SK-N-SH (cell line): ENCODE data around the gene KRT73. TPM values are rescaled to one million over a fixed set of nuclear protein-coding genes. Genes with fewer than 3 reads are reported as not detected.

Experiments used
- CTCF ChIA-PET: fragments of 300-600, 350-600 bp; formaldehyde crosslinking; extraction: SDS; loops from one replicate; lab custom pipeline; 2021; lab: Yijun Ruan, JAX
- POLR2A ChIA-PET: fragments of 350-600 bp; sonication (Branson Sonifier 250); formaldehyde crosslinking; extraction: SDS; loops from one replicate; lab custom pipeline; 2020; ENCODE audit warnings: antibody characterized with exemption, inconsistent platforms; lab: Yijun Ruan, JAX
- DNase-seq: peaks from one replicate; pipeline ENCODE4 v3.0.0; 2012
- H2AFZ ChIP-seq: fragments of 200-600 bp; sonication (generic); 2 replicates; pipeline ENCODE4 v1.8.1; 2016; ENCODE audit warnings: antibody characterized with exemption, mild to moderate bottlenecking, low read depth
- H3F3A ChIP-seq: fragments of 200-600 bp; sonication (generic); replicated peaks from 2 replicates; pipeline ENCODE3; 2016; ENCODE audit warnings: antibody characterized with exemption, mild to moderate bottlenecking; ENCODE audit not compliant: insufficient read depth
- H3K27ac ChIP-seq, 2 experiments: fragments of 200-500 bp in 1 of 2; fragments of 200-600 bp in 1 of 2; sonication (Bioruptor generic) in 1 of 2; sonication (generic), shearing (Covaris generic) in 1 of 2; 2 replicates each; pipeline versions ENCODE4 v1.5.1 to v1.6.1; 2014 to 2016; ENCODE audit warnings: low read depth in 2 of 2, inconsistent platforms in 1 of 2, low read length in 1 of 2, mild to moderate bottlenecking in 1 of 2, mixed read lengths in 1 of 2
- H3K27me3 ChIP-seq: fragments of 200-600 bp; sonication (generic), shearing (Covaris generic); 2 replicates; pipeline ENCODE4 v1.6.1; 2016; ENCODE audit warnings: mixed run types; ENCODE audit not compliant: insufficient read depth
- H3K36me3 ChIP-seq, 2 experiments: fragments of 200-500 bp in 1 of 2; fragments of 200-600 bp in 1 of 2; sonication (Bioruptor generic) in 1 of 2; sonication (generic) in 1 of 2; replicated peaks in 1 of 2; 2 replicates each; pipeline versions ENCODE3 to v1.5.1; 2014 to 2016; ENCODE audit warnings: low read length in 1 of 2, mild to moderate bottlenecking in 1 of 2; ENCODE audit not compliant: insufficient read depth in 2 of 2, control insufficient read depth in 1 of 2
- H3K4me1 ChIP-seq, 2 experiments: fragments of 200-500 bp in 1 of 2; fragments of 200-600 bp in 1 of 2; sonication (Bioruptor generic) in 1 of 2; sonication (generic), shearing (Covaris generic) in 1 of 2; 2 replicates each; pipeline versions ENCODE4 v1.5.1 to v1.6.1; 2014 to 2016; ENCODE audit warnings: low read depth in 1 of 2, low read length in 1 of 2, mixed run types in 1 of 2; ENCODE audit not compliant: insufficient read depth in 2 of 2, control insufficient read depth in 1 of 2
- H3K4me2 ChIP-seq: fragments of 200-600 bp; sonication (generic), shearing (Covaris generic); 2 replicates; pipeline ENCODE4 v1.6.1; 2017; ENCODE audit warnings: mixed run types
- H3K4me3 ChIP-seq, 2 experiments: fragments of 200-500 bp in 1 of 2; fragments of 200-600 bp in 1 of 2; sonication (Bioruptor generic) in 1 of 2; sonication (generic), shearing (Covaris generic) in 1 of 2; 2 replicates each; pipeline versions ENCODE4 v1.5.1 to v1.8.1; 2014 to 2016; ENCODE audit warnings: low read depth in 2 of 2, inconsistent platforms in 1 of 2, low read length in 1 of 2, mild to moderate bottlenecking in 1 of 2, mixed read lengths in 1 of 2, moderate library complexity in 1 of 2
- H3K79me2 ChIP-seq: fragments of 200-600 bp; sonication (generic); 2 replicates; pipeline ENCODE4 v1.8.1; 2017; ENCODE audit warnings: mild to moderate bottlenecking; ENCODE audit not compliant: insufficient read depth
- H3K9ac ChIP-seq: fragments of 200-600 bp; sonication (generic); 2 replicates; pipeline ENCODE4 v1.6.1; 2017; ENCODE audit warnings: mixed run types
- H3K9me2 ChIP-seq: fragments of 200-600 bp; sonication (generic); 2 replicates; pipeline ENCODE4 v1.6.1; 2017; ENCODE audit warnings: mixed run types
- H3K9me3 ChIP-seq: fragments of 200-600 bp; sonication (generic); 2 replicates; pipeline ENCODE4 v1.6.1; 2017; ENCODE audit warnings: mixed run types, mild to moderate bottlenecking, moderate library complexity
- H4K20me1 ChIP-seq: fragments of 200-600 bp; sonication (generic); 2 replicates; pipeline ENCODE4 v1.6.1; 2017; ENCODE audit warnings: mild to moderate bottlenecking, mixed run types; ENCODE audit not compliant: insufficient read depth
- CHD2 ChIP-seq: fragments of 150-350 bp; IDR thresholded peaks from 2 replicates; pipeline ENCODE4 v1.6.1; 2018; ENCODE audit warnings: low read length; ENCODE audit not compliant: partially characterized antibody
- FOSL2 ChIP-seq: IDR thresholded peaks from 2 replicates; pipeline ENCODE4 v1.4.0; 2012; ENCODE audit warnings: low read depth, mild to moderate bottlenecking, moderate library complexity, borderline replicate concordance
- GABPA ChIP-seq: IDR thresholded peaks from 2 replicates; pipeline ENCODE4 v1.4.0; 2012; ENCODE audit warnings: low read depth, mild to moderate bottlenecking
- JUND ChIP-seq: IDR thresholded peaks from 2 replicates; pipeline ENCODE4 v1.4.0; 2012
- MAX ChIP-seq: IDR thresholded peaks from 2 replicates; pipeline ENCODE4 v1.4.0; 2012; ENCODE audit warnings: low read depth
- MXI1 ChIP-seq: IDR thresholded peaks from 2 replicates; pipeline ENCODE4 v1.6.1; 2012; ENCODE audit warnings: mild to moderate bottlenecking, low read depth, low read length, improper control_type of control experiment
- POLR2AphosphoS5 ChIP-seq: IDR thresholded peaks from 2 replicates; pipeline ENCODE4 v1.6.1; 2012; ENCODE audit warnings: low read depth, low read length
- RAD21 ChIP-seq: IDR thresholded peaks from 2 replicates; pipeline ENCODE4 v1.6.1; 2012; ENCODE audit warnings: mild to moderate bottlenecking, low read length
- RFX5 ChIP-seq: IDR thresholded peaks from 2 replicates; pipeline ENCODE4 v1.6.1; 2012; ENCODE audit warnings: mild to moderate bottlenecking, improper control_type of control experiment, low read length
- RXRA ChIP-seq: IDR thresholded peaks from 2 replicates; pipeline ENCODE4 v1.4.0; 2012; ENCODE audit warnings: low read depth, mild to moderate bottlenecking, borderline replicate concordance
- SIN3A ChIP-seq: IDR thresholded peaks from 2 replicates; pipeline ENCODE4 v1.6.1; 2012; ENCODE audit warnings: low read depth, mild to moderate bottlenecking, low read length, moderate library complexity, borderline replicate concordance
- SMC3 ChIP-seq: IDR thresholded peaks from 2 replicates; pipeline ENCODE4 v1.6.1; 2012; ENCODE audit warnings: low read depth, low read length, improper control_type of control experiment
- TCF12 ChIP-seq: IDR thresholded peaks from 2 replicates; pipeline ENCODE4 v1.4.0; 2012
- WGBS: methylation state at CpG from one replicate; pipeline ENCODE4 v1.1.6; 2017; ENCODE audit warnings: low lambda C conversion rate; 5-methylcytosine and 5-hydroxymethylcytosine counted together
- polyA plus RNA-seq, 3 experiments: library from polyadenylated mRNA; depleted of rRNA; stranded (reverse); fragments of >200 nt; gene quantifications; 2 replicates each; pipeline ENCODE4 v1.2.3, GENCODE V29; 2012
- TF ChIP-seq, protein P1 (sequence below): IDR thresholded peaks from 2 replicates; pipeline ENCODE4 v1.4.0; 2012; ENCODE audit warnings: low read depth, borderline replicate concordance
- TF ChIP-seq, protein P2 (sequence below): fragments of 150-350 bp; IDR thresholded peaks from 2 replicates; pipeline ENCODE4 v1.6.1; 2016; ENCODE audit warnings: mild to moderate bottlenecking, low read depth, low read length
- TF ChIP-seq, protein P3 (sequence below): fragments of 150-350 bp; IDR thresholded peaks from 2 replicates; pipeline ENCODE4 v1.6.1; 2017; ENCODE audit warnings: antibody characterized with exemption, low read length, low read depth, borderline replicate concordance
- TF ChIP-seq, protein P4 (sequence below): IDR thresholded peaks from 2 replicates; pipeline ENCODE4 v1.6.1; 2012; ENCODE audit warnings: mild to moderate bottlenecking, low read depth, low read length, moderate library complexity

Gene KRT73
- polyA plus RNA-seq, 1 of the 3 experiments (the other 2 are of a cell fraction) = not detected

GRCh38 chr12:52607314-52607713, 11.0 kb downstream of the KRT73 start:
- H3K36me3 ChIP-seq = no peaks in the 10 kb centered on the region
- no peak overlapping the region for H2AFZ ChIP-seq
- H3K27ac ChIP-seq = no peak overlapping the region
- ChIA-PET CTCF (interaction anchor here (0.6 kb wide), 1 partner anchor 105 kb away, joined by 3 read pairs; no protein-coding TSS in a partner anchor), POLR2A (no interaction called here)
- no peaks in the 10 kb centered on the region for H3K4me1 ChIP-seq
- peaks cover 25% of the 10 kb centered on the region; the same call in 1 of the 2 replicates for H3K27me3 ChIP-seq
- H3F3A ChIP-seq = no peaks in the 10 kb centered on the region
- no peaks in the 10 kb centered on the region for H4K20me1 ChIP-seq
- no peak for DNase-seq
- no peaks in the 10 kb centered on the region for H3K79me2 ChIP-seq
- H3K9me3 ChIP-seq = no peaks in the 10 kb centered on the region
- H3K4me3 ChIP-seq = no peak overlapping the region
- WGBS = 7% methylated on average over 1 of the region's 1 CpG
- no peak overlapping the region for H3K9ac ChIP-seq
- no peak for TF ChIP-seq RFX5
- no peak for TF ChIP-seq JUND
- TF ChIP-seq, protein P1, sequence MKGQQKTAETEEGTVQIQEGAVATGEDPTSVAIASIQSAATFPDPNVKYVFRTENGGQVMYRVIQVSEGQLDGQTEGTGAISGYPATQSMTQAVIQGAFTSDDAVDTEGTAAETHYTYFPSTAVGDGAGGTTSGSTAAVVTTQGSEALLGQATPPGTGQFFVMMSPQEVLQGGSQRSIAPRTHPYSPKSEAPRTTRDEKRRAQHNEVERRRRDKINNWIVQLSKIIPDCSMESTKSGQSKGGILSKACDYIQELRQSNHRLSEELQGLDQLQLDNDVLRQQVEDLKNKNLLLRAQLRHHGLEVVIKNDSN = no peak
- TF ChIP-seq FOSL2 = no peak
- TF ChIP-seq, protein P2, sequence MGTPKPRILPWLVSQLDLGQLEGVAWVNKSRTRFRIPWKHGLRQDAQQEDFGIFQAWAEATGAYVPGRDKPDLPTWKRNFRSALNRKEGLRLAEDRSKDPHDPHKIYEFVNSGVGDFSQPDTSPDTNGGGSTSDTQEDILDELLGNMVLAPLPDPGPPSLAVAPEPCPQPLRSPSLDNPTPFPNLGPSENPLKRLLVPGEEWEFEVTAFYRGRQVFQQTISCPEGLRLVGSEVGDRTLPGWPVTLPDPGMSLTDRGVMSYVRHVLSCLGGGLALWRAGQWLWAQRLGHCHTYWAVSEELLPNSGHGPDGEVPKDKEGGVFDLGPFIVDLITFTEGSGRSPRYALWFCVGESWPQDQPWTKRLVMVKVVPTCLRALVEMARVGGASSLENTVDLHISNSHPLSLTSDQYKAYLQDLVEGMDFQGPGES = no peak
- TF ChIP-seq, all 33 proteins: peak for 0
- no peak overlapping the region for H3K4me2 ChIP-seq
- H3K9me2 ChIP-seq = no peaks in the 10 kb centered on the region

GRCh38 chr12:52606581-52607218, 11.7 kb downstream of the KRT73 start:
- H3K27ac ChIP-seq = no peak overlapping the region
- H3K9me2 ChIP-seq = no peaks in the 10 kb centered on the region
- ChIA-PET POLR2A (no interaction called here), CTCF (interaction anchor here (1.1 to 1.2 kb wide), 4 partner anchors 24 to 278 kb away, joined by 3 to 4 read pairs (median 3); no protein-coding TSS in a partner anchor)
- H3K4me1 ChIP-seq = no peaks in the 10 kb centered on the region
- no peak for DNase-seq
- no peaks in the 10 kb centered on the region for H3K79me2 ChIP-seq
- H3F3A ChIP-seq = no peaks in the 10 kb centered on the region
- H3K4me3 ChIP-seq = no peak overlapping the region
- no peaks in the 10 kb centered on the region for H3K9me3 ChIP-seq
- no peak overlapping the region for H3K4me2 ChIP-seq
- peaks cover 31% of the 10 kb centered on the region; the same call in 1 of the 2 replicates for H3K27me3 ChIP-seq
- H2AFZ ChIP-seq = no peak overlapping the region
- no peaks in the 10 kb centered on the region for H4K20me1 ChIP-seq
- 19% methylated on average over 7 of the region's 7 CpGs for WGBS
- no peaks in the 10 kb centered on the region for H3K36me3 ChIP-seq
- no peak overlapping the region for H3K9ac ChIP-seq
- no peak for TF ChIP-seq TCF12
- no peak for TF ChIP-seq FOSL2
- TF ChIP-seq, protein P3, sequence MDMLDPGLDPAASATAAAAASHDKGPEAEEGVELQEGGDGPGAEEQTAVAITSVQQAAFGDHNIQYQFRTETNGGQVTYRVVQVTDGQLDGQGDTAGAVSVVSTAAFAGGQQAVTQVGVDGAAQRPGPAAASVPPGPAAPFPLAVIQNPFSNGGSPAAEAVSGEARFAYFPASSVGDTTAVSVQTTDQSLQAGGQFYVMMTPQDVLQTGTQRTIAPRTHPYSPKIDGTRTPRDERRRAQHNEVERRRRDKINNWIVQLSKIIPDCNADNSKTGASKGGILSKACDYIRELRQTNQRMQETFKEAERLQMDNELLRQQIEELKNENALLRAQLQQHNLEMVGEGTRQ = no peak
- TF ChIP-seq JUND = no peak
- TF ChIP-seq MAX = no peak
- no peak for TF ChIP-seq RAD21
- TF ChIP-seq CHD2 = no peak
- no peak for TF ChIP-seq SMC3
- TF ChIP-seq RXRA = no peak
- TF ChIP-seq SIN3A = no peak
- TF ChIP-seq GABPA = no peak
- TF ChIP-seq, protein P2 = no peak
- TF ChIP-seq, protein P4, sequence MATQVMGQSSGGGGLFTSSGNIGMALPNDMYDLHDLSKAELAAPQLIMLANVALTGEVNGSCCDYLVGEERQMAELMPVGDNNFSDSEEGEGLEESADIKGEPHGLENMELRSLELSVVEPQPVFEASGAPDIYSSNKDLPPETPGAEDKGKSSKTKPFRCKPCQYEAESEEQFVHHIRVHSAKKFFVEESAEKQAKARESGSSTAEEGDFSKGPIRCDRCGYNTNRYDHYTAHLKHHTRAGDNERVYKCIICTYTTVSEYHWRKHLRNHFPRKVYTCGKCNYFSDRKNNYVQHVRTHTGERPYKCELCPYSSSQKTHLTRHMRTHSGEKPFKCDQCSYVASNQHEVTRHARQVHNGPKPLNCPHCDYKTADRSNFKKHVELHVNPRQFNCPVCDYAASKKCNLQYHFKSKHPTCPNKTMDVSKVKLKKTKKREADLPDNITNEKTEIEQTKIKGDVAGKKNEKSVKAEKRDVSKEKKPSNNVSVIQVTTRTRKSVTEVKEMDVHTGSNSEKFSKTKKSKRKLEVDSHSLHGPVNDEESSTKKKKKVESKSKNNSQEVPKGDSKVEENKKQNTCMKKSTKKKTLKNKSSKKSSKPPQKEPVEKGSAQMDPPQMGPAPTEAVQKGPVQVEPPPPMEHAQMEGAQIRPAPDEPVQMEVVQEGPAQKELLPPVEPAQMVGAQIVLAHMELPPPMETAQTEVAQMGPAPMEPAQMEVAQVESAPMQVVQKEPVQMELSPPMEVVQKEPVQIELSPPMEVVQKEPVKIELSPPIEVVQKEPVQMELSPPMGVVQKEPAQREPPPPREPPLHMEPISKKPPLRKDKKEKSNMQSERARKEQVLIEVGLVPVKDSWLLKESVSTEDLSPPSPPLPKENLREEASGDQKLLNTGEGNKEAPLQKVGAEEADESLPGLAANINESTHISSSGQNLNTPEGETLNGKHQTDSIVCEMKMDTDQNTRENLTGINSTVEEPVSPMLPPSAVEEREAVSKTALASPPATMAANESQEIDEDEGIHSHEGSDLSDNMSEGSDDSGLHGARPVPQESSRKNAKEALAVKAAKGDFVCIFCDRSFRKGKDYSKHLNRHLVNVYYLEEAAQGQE = no peak
- no peak for TF ChIP-seq POLR2AphosphoS5
- no peak for TF ChIP-seq MXI1
